MCF 10A (cell line): ENCODE measurements around the gene SEZ6L2. TPM values are rescaled to one million over a fixed set of nuclear protein-coding genes. Genes with fewer than 3 reads are reported as not detected.

Experiments
- BruUV-seq: library from RNA; stranded (reverse); fragments of 400-500 nt; replicated peaks from 2 replicates; lab custom pipeline; 2021; lab: Mats Ljungman, UMichigan
- CTCF ChIA-PET: fragments of 300-600 bp; sonication (Branson Sonifier 250); formaldehyde crosslinking; extraction: SDS; loops from one replicate; lab custom pipeline; 2021; ENCODE audit warnings: antibody characterized with exemption, inconsistent platforms; lab: Yijun Ruan, JAX
- POLR2A ChIA-PET: fragments of 300-600, 350-650 bp; sonication (Branson Sonifier 250); formaldehyde crosslinking; extraction: SDS; loops from one replicate; lab custom pipeline; 2020; ENCODE audit warnings: antibody characterized with exemption, inconsistent platforms; lab: Yijun Ruan, JAX
- DNase-seq: peaks from one replicate; pipeline ENCODE4 v3.0.0-alpha.2; 2018; ENCODE audit not compliant: unreplicated experiment
- H3K27ac Mint-ChIP-seq: one replicate; pipeline ENCODE4 v1.8.0; 2022; ENCODE audit warnings: mild to moderate bottlenecking, low read depth, mixed read lengths; ENCODE audit not compliant: unreplicated experiment
- H3K27me3 Mint-ChIP-seq: one replicate; pipeline ENCODE4 v1.8.0; 2022; ENCODE audit warnings: mixed read lengths; ENCODE audit not compliant: insufficient read depth, unreplicated experiment
- H3K36me3 Mint-ChIP-seq: one replicate; pipeline ENCODE4 v1.8.0; 2022; ENCODE audit warnings: mild to moderate bottlenecking, moderate library complexity, mixed read lengths; ENCODE audit not compliant: insufficient read depth, unreplicated experiment
- H3K4me1 Mint-ChIP-seq: one replicate; pipeline ENCODE4 v1.8.0; 2022; ENCODE audit warnings: mixed read lengths; ENCODE audit not compliant: insufficient read depth, unreplicated experiment
- H3K4me3 Mint-ChIP-seq: one replicate; pipeline ENCODE4 v1.8.0; 2022; ENCODE audit warnings: mild to moderate bottlenecking, moderate library complexity, mixed read lengths; ENCODE audit not compliant: unreplicated experiment
- H3K9me3 Mint-ChIP-seq: one replicate; pipeline ENCODE4 v1.8.0; 2022; ENCODE audit warnings: mixed read lengths; ENCODE audit not compliant: unreplicated experiment
- intact Hi-C: fragments of 100-400 bp; cut with micrococcal nuclease; formaldehyde crosslinking; loops from 2 replicates; pipeline ENCODE4 v1.14.1; 2022
- total RNA-seq: library from RNA; stranded (reverse); gene quantifications from 2 replicates; pipeline ENCODE4 v1.2.3, GENCODE V29; 2022
- TF ChIP-seq, protein P1 (sequence below): fragments of 200-600 bp; IDR thresholded peaks from one replicate; pipeline ENCODE4 v1.8.0; 2022; ENCODE audit warnings: antibody characterized with exemption, mild to moderate bottlenecking; ENCODE audit not compliant: unreplicated experiment

Gene SEZ6L2
- total RNA-seq, 1 experiment from 2014 or later, result 1.9 TPM

DNA sequence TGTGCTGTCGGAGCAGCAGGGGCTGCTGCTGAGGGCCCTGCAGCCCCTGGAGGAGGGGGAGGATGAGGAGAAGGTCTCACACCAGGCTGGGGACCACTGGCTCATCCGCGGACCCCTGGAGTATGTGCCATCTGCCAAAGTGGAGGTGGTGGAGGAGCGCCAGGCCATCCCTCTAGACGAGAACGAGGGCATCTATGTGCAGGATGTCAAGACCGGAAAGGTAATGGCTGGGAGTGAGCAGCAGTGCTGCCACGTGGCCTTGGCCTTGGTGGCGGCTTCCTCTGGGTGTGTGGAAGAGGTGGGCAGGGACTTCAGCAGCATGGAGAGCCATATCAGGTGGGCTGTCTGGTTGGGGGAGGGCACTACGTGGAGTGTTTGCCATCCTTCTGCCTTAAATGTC, 59.1 kb downstream of the SEZ6L2 start:
- Mint-ChIP-seq H3K9me3 (no peaks in the 10 kb centered on the region), H3K4me3 (no peak overlapping the region), H3K36me3 (peaks cover 80% of the 10 kb centered on the region), H3K27ac (no peak overlapping the region), H3K4me1 (no peaks in the 10 kb centered on the region), H3K27me3 (no peaks in the 10 kb centered on the region)
- CTCF ChIA-PET, result no interaction called here
- DNase-seq, result no peak
- intact Hi-C loops, result no loop called here
- POLR2A ChIA-PET, result interaction anchor here (0.8 kb wide), 1 partner anchor 11 kb away, joined by 4 read pairs; no protein-coding TSS in a partner anchor
- no TSS peak for BruUV-seq
- TF ChIP-seq, protein P1, sequence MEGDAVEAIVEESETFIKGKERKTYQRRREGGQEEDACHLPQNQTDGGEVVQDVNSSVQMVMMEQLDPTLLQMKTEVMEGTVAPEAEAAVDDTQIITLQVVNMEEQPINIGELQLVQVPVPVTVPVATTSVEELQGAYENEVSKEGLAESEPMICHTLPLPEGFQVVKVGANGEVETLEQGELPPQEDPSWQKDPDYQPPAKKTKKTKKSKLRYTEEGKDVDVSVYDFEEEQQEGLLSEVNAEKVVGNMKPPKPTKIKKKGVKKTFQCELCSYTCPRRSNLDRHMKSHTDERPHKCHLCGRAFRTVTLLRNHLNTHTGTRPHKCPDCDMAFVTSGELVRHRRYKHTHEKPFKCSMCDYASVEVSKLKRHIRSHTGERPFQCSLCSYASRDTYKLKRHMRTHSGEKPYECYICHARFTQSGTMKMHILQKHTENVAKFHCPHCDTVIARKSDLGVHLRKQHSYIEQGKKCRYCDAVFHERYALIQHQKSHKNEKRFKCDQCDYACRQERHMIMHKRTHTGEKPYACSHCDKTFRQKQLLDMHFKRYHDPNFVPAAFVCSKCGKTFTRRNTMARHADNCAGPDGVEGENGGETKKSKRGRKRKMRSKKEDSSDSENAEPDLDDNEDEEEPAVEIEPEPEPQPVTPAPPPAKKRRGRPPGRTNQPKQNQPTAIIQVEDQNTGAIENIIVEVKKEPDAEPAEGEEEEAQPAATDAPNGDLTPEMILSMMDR, result no peak

DNA sequence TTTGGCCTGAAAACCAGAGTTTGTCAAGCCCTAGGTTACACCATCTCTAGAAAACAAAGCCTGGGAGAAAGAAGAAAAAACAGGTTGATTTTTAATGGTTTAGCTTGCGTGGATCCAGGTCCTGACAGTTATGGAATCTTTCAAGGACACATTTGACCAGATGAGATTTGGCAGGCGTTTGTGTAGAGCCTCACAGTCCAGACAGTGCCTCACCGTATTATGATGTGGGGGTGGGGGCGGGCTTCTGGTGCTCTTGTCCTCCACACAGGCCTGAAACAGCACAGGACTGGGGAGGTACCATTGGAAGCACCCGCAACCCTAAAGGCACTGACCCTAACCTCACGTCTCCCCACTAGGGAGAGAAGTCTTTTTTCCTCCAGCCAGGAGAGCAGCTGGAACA, 59.5 kb downstream of the SEZ6L2 start:
- TF ChIP-seq, protein P1, result no peak
- no TSS peak for BruUV-seq
- intact Hi-C loops, result no loop called here
- POLR2A ChIA-PET, result interaction anchor here (0.5 to 0.8 kb wide), 3 partner anchors 10 to 192 kb away, joined by 3 to 4 read pairs (median 4); no protein-coding TSS in a partner anchor
- Mint-ChIP-seq H3K27me3 (no peaks in the 10 kb centered on the region), H3K4me1 (no peaks in the 10 kb centered on the region), H3K27ac (no peak overlapping the region), H3K36me3 (peaks cover 80% of the 10 kb centered on the region), H3K9me3 (no peaks in the 10 kb centered on the region), H3K4me3 (no peak overlapping the region)
- DNase-seq, result no peak
- CTCF ChIA-PET, result interaction anchor here (0.7 to 0.8 kb wide), 2 partner anchors 9 to 924 kb away, joined by 3 to 5 read pairs; no protein-coding TSS in a partner anchor

DNA sequence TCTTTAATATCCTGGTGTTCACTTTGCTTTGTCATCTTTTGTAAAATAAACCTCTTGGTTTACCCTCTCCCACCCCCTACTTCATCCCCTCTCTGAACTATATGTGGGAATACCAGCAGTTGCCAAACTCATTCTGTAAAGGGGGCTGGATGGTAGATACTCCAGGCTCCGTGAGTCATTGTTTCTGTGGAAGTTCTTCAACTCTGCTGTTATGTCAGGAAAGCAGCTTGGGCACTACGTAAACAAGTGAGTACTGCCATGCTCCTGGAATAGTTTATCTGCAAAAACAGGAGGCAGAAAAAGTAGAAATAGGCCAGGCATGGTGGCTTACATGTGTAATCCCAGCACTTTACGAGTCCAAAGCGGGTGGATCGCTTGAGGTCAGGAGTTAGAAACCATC, 61.5 kb downstream of the SEZ6L2 start:
- Mint-ChIP-seq H3K4me1 (no peaks in the 10 kb centered on the region), H3K9me3 (no peaks in the 10 kb centered on the region), H3K36me3 (peaks cover 94% of the 10 kb centered on the region), H3K27me3 (no peaks in the 10 kb centered on the region), H3K27ac (no peak overlapping the region), H3K4me3 (no peak overlapping the region)
- CTCF ChIA-PET, result interaction anchor here (1.0 to 1.2 kb wide), 2 partner anchors 11 to 22 kb away, joined by 3 to 6 read pairs; partner anchors contain the start of gene PAGR1
- intact Hi-C loops, result no loop called here
- POLR2A ChIA-PET, result interaction anchor here (0.6 to 1.3 kb wide), 3 partner anchors 11 to 181 kb away, joined by 3 to 7 read pairs (median 3); partner anchors contain the start of gene MVP
- DNase-seq, result no peak
- BruUV-seq, result no TSS peak
- TF ChIP-seq, protein P1, result no peak

DNA sequence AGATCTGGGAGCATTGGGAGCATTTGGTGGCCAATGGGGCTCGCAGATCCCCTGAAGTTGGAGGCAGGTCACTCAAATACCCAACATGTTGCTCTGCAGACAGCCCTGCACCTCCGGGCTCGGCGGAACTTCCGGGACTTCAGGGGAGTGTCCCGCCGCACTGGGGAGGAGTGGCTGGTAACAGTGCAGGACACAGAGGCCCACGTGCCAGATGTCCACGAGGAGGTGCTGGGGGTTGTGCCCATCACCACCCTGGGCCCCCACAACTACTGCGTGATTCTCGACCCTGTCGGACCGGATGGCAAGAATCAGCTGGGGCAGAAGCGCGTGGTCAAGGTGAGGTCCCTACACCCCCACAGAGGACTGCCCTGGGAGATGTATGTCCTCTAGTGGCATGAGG, 62.7 kb downstream of the SEZ6L2 start:
- no peaks in the 10 kb centered on the region for H3K27me3 Mint-ChIP-seq
- H3K4me3 Mint-ChIP-seq, result no peak overlapping the region
- H3K4me1 Mint-ChIP-seq, result no peaks in the 10 kb centered on the region
- CTCF ChIA-PET, result no interaction called here
- peaks cover 99% of the 10 kb centered on the region for H3K36me3 Mint-ChIP-seq
- DNase-seq, result no peak
- intact Hi-C loops, result no loop called here
- no peak overlapping the region for H3K27ac Mint-ChIP-seq
- no TSS peak for BruUV-seq
- POLR2A ChIA-PET, result no interaction called here
- H3K9me3 Mint-ChIP-seq, result no peaks in the 10 kb centered on the region
- TF ChIP-seq, protein P1, result no peak
